RWPE2 (cell line): ENCODE results near the gene FIBCD1.
A peak's percentile ranks its signal among the peaks of the same experiment; 100 is the strongest.

Experiments used
- ATAC-seq: fragments of 200-7000 bp; cut with Tn5 transposase; 3 replicates; pipeline ENCODE4 v1.9.1; 2021; ENCODE audit warnings: low read depth
- DNase-seq: peaks from one replicate; pipeline ENCODE4 v3.0.0-alpha.2; 2020; ENCODE audit warnings: low spot score
- H3K27ac ChIP-seq: fragments of 450-650 bp; 2 replicates; pipeline ENCODE4 v1.5.1; 2017; ENCODE audit warnings: mild to moderate bottlenecking; ENCODE audit not compliant: poor library complexity, severe bottlenecking
- H3K27me3 ChIP-seq: fragments of 250-450 bp; sonication (Bioruptor Pico); 2 replicates; pipeline ENCODE4 v1.5.1; 2021; ENCODE audit warnings: mild to moderate bottlenecking, moderate library complexity; ENCODE audit not compliant: insufficient read depth, poor library complexity, severe bottlenecking
- H3K36me3 ChIP-seq: fragments of 250-450 bp; sonication (Bioruptor Pico); 2 replicates; pipeline ENCODE4 v1.5.1; 2020; ENCODE audit warnings: low read depth, mild to moderate bottlenecking, moderate library complexity
- H3K4me1 ChIP-seq: fragments of 250-450 bp; sonication (Bioruptor Pico); 2 replicates; pipeline ENCODE4 v1.5.1; 2021; ENCODE audit warnings: mild to moderate bottlenecking, moderate library complexity; ENCODE audit not compliant: insufficient read depth, poor library complexity, severe bottlenecking
- H3K4me3 ChIP-seq: fragments of 250-450 bp; sonication (Bioruptor Pico); 2 replicates; pipeline ENCODE4 v1.5.1; 2021; ENCODE audit warnings: mild to moderate bottlenecking, moderate library complexity; ENCODE audit not compliant: severe bottlenecking
- H3K9me3 ChIP-seq: fragments of 250-450 bp; sonication (Bioruptor Pico); 2 replicates; pipeline ENCODE4 v1.5.1; 2021; ENCODE audit warnings: mild to moderate bottlenecking, moderate library complexity; ENCODE audit not compliant: severe bottlenecking
- CTCF ChIP-seq: fragments of 450-650 bp; IDR thresholded peaks from one replicate; pipeline ENCODE4 v1.5.1; 2017; ENCODE audit warnings: mild to moderate bottlenecking, moderate library complexity; ENCODE audit not compliant: poor library complexity, severe bottlenecking

Gene FIBCD1

GRCh38 chr9:130857864-130858738, 80.9 kb downstream of the FIBCD1 start:
- Histone ChIP-seq H3K27ac (peak overlapping the region; percentile 63), H3K4me3 (no peak overlapping the region), H3K27me3 (no peaks in the 10 kb centered on the region), H3K36me3 (peaks cover 78% of the 10 kb centered on the region), H3K4me1 (peaks cover 25% of the 10 kb centered on the region), H3K9me3 (peaks cover 4% of the 10 kb centered on the region)
- no peak for TF ChIP-seq CTCF
- DNase-seq, result no peak
- peak; percentile 62 for ATAC-seq

- ATAC-seq, result no peak
- H3K27ac ChIP-seq, result peak overlapping the region; percentile 63
- peaks cover 70% of the 10 kb centered on the region for H3K36me3 ChIP-seq
Observed at GRCh38 chr9:130856474-130856873, 82.6 kb downstream of the FIBCD1 start.

GRCh38 chr9:130854835-130855234, 84.2 kb downstream of the FIBCD1 start:
- peaks cover 54% of the 10 kb centered on the region for H3K36me3 ChIP-seq
- no peak for ATAC-seq
- H3K27me3 ChIP-seq, result no peaks in the 10 kb centered on the region
- DNase-seq, result no peak
- no peak overlapping the region for H3K4me3 ChIP-seq
- no peak for TF ChIP-seq CTCF
- H3K9me3 ChIP-seq, result peaks cover 4% of the 10 kb centered on the region
- peaks cover 13% of the 10 kb centered on the region for H3K4me1 ChIP-seq
- no peak overlapping the region for H3K27ac ChIP-seq

More at GRCh38 chr9:130856474-130856873, 82.6 kb downstream of the FIBCD1 start:
- Histone ChIP-seq H3K4me1 (peaks cover 25% of the 10 kb centered on the region), H3K4me3 (no peak overlapping the region), H3K9me3 (peaks cover 4% of the 10 kb centered on the region), H3K27me3 (no peaks in the 10 kb centered on the region)
- no peak for TF ChIP-seq CTCF
- no peak for DNase-seq

GRCh38 chr9:130854092-130854491, 85.0 kb downstream of the FIBCD1 start:
- H3K4me1 ChIP-seq, result peaks cover 13% of the 10 kb centered on the region
- no peak for DNase-seq
- no peak overlapping the region for H3K4me3 ChIP-seq
- no peak overlapping the region for H3K27ac ChIP-seq
- no peak for TF ChIP-seq CTCF
- H3K36me3 ChIP-seq, result peaks cover 49% of the 10 kb centered on the region
- ATAC-seq, result no peak
- no peaks in the 10 kb centered on the region for H3K27me3 ChIP-seq
- peaks cover 4% of the 10 kb centered on the region for H3K9me3 ChIP-seq

GRCh38 chr9:130852801-130853200, 86.2 kb downstream of the FIBCD1 start:
- Histone ChIP-seq H3K4me1 (peaks cover 9% of the 10 kb centered on the region), H3K27me3 (no peaks in the 10 kb centered on the region), H3K36me3 (peaks cover 42% of the 10 kb centered on the region), H3K27ac (no peak overlapping the region), H3K9me3 (peaks cover 4% of the 10 kb centered on the region), H3K4me3 (no peak overlapping the region)
- ATAC-seq (no peak), DNase-seq (no peak)
- no peak for TF ChIP-seq CTCF
